ENCODE results near the gene CT45A10.
"Not testable (repeated sequence)": the region's sequence is repeated elsewhere in the genome, so short reads cannot be mapped to it uniquely, and the experiment has no call there.

Gene CT45A10, protein sequence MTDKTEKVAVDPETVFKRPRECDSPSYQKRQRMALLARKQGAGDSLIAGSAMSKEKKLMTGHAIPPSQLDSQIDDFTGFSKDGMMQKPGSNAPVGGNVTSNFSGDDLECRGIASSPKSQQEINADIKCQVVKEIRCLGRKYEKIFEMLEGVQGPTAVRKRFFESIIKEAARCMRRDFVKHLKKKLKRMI

DNA sequence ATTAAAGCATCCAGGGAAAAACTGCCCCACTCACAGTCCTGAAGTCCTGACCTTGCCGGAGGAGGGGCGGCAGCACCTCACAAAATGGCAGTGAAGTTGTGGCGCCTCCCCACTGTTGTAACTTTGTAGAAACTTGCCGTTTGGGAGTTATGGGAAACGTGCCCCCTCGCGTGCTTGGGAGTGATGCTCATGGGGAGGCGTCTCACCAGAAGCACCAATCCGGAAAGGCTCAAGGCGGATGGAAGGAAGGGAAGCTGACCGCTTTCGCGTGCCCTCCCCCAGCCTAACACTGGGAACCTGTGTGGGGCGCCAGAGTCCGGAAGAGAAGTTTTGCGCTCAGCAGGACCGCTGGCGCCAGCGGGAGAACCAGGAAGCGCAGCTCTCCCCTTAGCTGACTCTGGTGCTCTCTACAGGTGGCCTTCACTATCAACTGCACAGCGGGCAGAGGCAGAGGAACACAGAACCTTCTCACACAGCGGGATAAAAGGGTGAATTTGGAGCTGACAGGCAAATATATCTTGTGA is at the start of gene CT45A10, which contains the start of gene SAGE1:
Gene CT45A10 (minus strand): TSS at position 151 of the 524 bp plus-strand sequence. CDS start 8,100 bp downstream, outside the sequence.
Gene SAGE1 (plus strand): TSS at position 423 of the 524 bp plus-strand sequence. CDS start 2,527 bp downstream, outside the sequence.
- DNase-seq (ENCODE audit: low spot score) = no peak

DNA sequence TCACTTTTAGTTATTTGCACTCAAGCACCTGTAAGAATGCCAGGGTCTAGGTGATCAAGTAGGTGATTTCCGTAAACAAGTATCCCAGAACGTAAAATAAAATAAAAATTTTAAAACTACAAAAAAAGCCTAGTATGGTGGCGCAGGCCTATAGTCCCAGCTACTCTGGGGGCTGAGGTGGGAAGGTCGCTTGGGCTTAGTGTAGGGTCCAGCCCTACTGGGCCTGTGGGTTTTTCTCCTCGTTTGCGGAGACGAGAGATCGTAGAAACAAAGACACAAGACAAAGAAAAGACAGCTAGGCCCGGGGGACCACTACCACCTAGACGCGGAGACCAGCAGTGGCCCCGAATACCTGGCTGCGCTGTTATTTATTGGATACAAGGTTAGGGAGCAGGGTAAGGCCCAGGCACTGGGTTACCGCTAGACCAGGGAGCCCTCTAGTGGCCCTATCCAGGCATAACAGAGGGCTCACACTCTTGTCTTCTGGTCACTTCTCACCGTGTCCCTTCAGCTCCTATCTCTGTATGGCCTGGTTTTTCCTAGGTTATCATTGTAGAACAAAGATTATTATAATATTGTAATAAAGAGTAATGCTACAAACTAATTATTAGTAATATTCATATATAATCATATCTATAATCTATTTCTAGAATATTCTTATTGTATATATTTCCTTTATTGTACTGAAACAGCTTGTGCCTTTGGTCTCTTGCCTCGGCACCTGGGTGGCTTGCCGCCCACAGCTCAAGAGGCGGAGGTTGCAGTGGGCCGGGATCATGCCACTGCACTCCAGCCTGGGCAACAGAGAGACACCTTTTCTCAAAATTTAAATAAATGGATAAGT is 38.6 kb upstream of the CT45A10 start:
- DNase-seq (ENCODE audit: low spot score) = peak; percentile 22

DNA sequence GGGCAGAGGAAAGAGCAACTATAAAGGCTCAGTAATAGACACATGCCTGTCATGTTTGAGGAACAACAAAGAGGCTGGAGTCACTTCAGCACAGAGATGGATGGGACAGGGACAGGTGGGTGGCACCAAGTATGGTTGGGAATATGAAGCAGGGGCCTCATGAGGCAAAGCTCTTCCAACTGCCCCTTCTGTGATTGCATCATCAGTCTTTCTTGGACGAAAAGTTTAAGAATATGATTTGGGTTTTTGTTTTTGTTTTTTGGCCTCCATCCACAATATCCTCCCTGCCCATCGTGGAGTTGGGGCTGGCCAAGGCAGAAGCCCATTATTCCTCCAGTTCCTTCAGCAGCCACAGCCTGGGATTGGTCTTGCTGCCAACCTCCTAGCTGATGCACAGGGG is 34.7 kb upstream of the CT45A10 start:
- no peak for DNase-seq (ENCODE audit: low spot score)

DNA sequence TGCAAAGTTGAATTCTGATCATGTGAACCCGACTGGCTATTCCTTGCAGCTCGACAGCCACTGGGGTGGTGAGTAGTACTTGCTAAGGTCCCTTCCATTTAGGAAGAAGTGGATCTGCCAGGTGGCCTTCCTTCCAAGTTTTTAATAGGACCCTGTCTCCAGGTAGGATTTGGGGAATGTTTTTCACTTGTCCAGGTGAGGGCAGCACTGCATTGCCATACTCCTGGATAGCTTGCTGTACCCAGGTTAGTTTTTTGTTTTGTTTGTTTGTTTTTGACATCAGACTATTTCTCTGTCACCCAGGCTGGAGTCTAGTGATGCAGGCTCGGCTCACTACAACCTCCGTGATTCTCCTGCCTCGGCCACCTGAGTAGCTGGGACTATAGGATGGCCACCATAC is 30.1 kb upstream of the CT45A10 start:
- no peak for DNase-seq (ENCODE audit: low spot score)

DNA sequence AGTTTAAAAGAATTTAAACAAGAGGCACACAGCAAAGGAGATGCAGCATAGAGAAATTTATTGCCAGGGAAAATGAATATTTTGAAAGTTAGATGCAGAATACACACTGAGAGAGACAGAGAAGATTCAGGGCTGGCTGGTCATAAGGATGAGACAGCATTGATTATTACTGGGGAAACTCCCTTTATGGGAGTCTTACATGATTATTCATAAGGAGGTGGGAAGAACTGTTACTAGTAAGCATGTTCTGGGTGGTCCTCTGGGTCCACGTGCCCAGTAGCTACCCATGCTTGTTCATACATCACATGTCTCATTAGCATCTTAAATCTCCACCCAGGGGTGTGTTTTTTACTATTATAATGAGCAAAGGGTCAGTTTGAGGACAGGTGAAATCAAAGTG is 27.3 kb upstream of the CT45A10 start:
- not testable (repeated sequence) for DNase-seq (ENCODE audit: low spot score)

DNA sequence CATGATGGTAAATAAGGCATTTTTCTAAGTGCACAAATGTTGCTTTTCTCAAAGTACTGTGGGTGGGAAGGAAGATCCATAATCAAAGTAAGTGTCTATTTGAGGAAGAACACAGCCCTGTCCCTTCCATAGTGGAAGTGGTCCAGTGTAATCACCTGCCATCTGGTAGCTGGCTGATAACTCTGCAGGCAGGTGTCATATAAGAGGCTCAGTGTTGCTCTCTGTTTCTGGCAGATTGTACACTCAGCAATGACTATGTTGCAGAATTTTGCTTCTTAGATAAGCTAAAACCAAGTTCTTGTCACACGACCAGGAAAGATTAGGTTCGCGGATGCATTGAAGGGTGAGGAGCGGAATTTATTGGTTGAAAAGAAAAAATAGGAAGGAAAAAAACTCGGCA is 21.2 kb upstream of the CT45A10 start:
- no peak for DNase-seq (ENCODE audit: low spot score)

DNA sequence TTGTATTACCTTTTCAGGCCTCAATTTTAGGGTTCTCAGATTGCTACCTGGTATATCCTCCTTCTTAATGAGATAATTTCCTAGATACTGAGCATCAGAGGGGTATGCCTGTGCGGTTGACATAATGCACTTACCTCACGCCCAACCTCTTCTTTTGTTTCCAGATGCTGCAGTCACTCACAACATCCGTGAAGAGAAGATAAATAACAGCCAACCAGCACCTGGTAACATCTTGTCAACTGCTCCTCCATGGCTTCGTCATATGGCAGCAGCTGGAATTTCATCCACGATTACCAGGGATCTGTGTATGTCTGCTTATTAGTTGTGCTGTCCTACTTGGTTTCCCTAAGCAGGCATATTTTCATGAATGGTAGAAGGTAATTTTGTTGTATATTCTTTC is 17.0 kb upstream of the CT45A10 start:
- DNase-seq (ENCODE audit: low spot score) = no peak

DNA sequence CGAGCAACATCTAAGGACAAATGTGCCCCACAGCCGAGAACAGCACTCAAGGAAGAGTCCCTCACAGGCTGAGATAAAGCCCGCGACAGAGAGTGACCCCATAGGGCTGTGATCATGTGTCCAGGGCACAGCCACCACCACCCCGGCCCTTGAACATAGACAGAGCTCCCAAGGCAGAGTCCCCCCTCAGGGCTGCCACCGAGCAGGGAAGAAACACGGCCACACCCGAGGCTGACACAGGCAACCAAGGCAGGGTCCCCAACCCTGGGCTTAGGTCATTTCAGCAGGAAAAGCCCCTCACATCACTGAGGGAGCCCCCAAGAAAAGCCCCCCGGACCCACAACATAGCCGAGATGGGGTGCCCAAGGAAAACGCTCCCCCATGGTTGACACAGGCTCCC is 463 bp downstream of the CT45A10 start:
- no peak for DNase-seq (ENCODE audit: low spot score)

DNA sequence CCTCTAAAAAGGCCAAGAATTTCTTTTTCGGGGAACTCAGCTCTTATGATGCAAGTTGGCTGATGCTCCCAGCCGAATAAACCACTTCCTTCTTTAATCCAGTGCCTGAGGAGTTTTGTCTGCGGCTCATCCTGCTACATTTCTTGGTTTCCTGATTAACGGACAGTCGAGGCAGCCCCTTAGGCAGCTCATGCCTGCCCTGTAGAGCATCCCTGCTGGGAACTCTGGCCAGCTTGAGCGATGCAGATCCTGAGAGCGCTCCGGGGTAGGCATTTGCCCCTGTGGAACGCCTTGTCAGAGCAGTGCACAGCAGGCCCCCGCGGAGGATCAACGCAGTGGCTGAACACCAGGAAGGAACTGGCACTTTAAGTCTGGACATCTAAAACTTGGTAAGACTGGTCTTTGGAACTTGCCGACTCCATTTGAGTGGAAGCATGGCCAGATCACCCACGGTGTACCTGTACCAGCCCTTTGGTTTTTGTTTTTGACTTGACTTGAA is 3.1 kb downstream of the CT45A10 start:
- no peak for DNase-seq (ENCODE audit: low spot score)

DNA sequence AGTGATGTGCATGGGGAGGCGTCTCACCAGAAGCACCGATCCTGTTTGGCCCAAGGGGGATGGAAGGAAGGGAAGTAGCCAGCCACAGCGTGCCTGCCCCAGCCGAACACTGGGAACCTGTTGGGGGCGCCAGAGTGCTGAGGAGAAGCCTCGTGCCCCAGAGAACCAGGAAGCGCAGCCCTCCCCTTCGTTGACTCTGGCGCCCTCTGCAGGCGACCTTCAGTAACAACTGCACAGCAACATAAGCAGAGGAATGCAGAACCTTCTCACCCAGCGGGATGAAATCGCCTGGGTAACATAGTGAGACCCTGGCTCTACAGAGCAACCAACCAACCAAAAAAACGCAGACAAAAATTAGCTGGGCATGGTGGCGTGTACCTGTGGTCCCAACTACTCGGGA is 4.3 kb downstream of the CT45A10 start:
- DNase-seq (ENCODE audit: low spot score) = not testable (repeated sequence)

DNA sequence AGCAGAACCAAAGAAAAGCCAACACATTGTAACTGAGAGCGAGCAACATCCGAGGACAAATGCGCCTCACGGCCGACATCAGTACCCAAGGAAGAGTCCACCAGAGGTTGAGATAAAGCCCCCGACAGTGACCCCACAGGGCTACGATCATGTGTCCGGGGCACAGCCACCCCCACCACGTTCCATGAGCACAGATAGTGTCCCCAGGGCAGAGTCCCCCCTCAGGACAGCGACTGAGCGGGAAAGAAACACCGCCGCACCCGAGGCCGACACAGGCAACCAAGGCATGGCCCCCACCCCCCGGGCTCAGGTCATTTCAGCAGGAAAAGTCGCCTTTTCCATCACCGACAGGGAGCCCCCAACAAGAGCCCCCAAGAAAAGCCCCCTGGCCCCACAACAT is 5.0 kb downstream of the CT45A10 start:
- not testable (repeated sequence) for DNase-seq (ENCODE audit: low spot score)

DNA sequence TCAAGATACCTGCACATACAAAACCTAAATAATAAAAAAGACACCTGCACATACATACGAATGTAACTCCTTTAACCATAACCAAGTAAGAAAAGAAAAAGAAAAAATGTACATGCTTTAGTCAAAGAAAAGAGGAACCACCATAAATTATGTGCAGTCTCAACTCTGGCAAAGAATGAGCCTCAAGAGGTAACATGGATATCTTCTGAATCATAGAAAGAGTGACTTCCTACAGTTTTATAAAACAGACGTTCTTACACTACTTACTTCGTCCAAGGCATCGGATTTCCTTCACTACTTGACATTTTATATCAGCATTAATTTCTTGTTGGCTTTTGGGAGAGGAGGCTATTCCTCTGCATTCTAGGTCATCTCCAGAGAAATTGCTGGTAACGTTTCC is 10.5 kb downstream of the CT45A10 start:
- not testable (repeated sequence) for DNase-seq (ENCODE audit: low spot score)

DNA sequence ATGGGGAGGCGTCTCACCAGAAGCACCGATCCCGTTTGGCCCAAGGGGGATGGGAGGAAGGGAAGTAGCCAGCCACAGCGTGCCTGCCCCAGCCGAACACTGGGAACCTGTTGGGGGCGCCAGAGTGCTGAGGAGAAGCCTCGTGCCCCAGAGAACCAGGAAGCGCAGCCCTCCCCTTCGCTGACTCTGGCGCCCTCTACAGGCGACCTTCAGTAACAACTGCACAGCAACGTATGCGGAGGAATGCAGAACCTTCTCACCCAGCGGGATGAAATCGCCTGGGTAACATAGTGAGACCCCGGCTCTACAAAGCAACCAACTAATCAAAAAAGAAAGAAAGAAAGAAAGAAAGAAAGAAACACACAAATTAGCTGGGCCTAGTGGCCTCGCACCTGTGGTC is 21.5 kb downstream of the CT45A10 start, which contains the start of gene CT45A9:
Gene CT45A9 (minus strand): TSS at position 101 of the 400 bp plus-strand sequence. CDS start 3,751 bp downstream, outside the sequence.
- not testable (repeated sequence) for DNase-seq (ENCODE audit: low spot score)

DNA sequence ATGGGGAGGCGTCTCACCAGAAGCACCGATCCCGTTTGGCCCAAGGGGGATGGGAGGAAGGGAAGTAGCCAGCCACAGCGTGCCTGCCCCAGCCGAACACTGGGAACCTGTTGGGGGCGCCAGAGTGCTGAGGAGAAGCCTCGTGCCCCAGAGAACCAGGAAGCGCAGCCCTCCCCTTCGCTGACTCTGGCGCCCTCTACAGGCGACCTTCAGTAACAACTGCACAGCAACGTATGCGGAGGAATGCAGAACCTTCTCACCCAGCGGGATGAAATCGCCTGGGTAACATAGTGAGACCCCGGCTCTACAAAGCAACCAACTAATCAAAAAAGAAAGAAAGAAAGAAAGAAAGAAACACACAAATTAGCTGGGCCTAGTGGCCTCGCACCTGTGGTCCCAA is 38.8 kb downstream of the CT45A10 start, which contains the start of gene CT45A8:
Gene CT45A8 (minus strand): TSS at position 101 of the 400 bp plus-strand sequence. CDS start 3,755 bp downstream, outside the sequence.
- DNase-seq (ENCODE audit: low spot score) = not testable (repeated sequence)

DNA sequence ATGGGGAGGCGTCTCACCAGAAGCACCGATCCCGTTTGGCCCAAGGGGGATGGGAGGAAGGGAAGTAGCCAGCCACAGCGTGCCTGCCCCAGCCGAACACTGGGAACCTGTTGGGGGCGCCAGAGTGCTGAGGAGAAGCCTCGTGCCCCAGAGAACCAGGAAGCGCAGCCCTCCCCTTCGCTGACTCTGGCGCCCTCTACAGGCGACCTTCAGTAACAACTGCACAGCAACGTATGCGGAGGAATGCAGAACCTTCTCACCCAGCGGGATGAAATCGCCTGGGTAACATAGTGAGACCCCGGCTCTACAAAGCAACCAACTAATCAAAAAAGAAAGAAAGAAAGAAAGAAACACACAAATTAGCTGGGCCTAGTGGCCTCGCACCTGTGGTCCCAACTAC is 56.1 kb downstream of the CT45A10 start, which contains the start of gene CT45A7:
Gene CT45A7 (minus strand): TSS at position 101 of the 400 bp plus-strand sequence. CDS start 3,747 bp downstream, outside the sequence.
- not testable (repeated sequence) for DNase-seq (ENCODE audit: low spot score)
